ENCODE data around the gene CNTNAP2.
"Not testable (repeated sequence)": the region's sequence is repeated elsewhere in the genome, so short reads cannot be mapped to it uniquely, and the experiment has no call there.

The CNTNAP2 gene

DNA sequence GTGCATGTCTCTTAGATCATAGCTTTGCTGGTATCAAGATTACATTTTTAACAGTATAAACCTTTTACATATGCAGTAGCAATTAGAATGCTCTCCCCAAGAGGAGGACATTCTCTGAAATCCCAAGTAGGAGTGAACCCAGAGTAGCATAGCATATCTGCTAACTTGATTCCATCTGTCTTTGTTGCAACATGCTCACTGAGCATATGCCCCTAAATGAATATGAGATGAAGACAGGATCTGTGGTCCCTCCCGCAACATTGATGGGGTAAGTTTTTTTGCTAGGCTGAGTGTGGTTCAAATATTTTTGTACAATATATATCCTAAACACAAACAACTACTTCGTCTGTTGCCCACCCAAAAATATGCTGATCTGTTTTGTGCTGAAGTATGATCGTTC lies 1939.8 kb downstream of the CNTNAP2 start:
- Histone ChIP-seq H3K4me3 (ENCODE audit: low read depth in 1 of 2, low read length in 2 of 2) (no peak overlapping the region), H3K4me2 (ENCODE audit: insufficient read depth, low read length) (no peak overlapping the region), H3K36me3 (ENCODE audit: insufficient read depth, low read length) (no peaks in the 10 kb centered on the region), H2AFZ (ENCODE audit: low read depth, low read length) (no peak overlapping the region), H3K27me3 (ENCODE audit: insufficient read depth, low read length, poor library complexity) (no peaks in the 10 kb centered on the region), H3K4me1 (ENCODE audit: insufficient read depth, low read length) (no peaks in the 10 kb centered on the region), H3K79me2 (ENCODE audit: insufficient read depth, low read length) (no peaks in the 10 kb centered on the region), H4K20me1 (ENCODE audit: insufficient read depth, low read length) (no peaks in the 10 kb centered on the region), H3K27ac (ENCODE audit: low read length) (no peak overlapping the region), H3K9me3 (ENCODE audit: insufficient read depth, low read length, severe bottlenecking) (no peaks in the 10 kb centered on the region), H3K9ac (ENCODE audit: low read depth, low read length) (no peak overlapping the region)
- TF ChIP-seq, protein P1, sequence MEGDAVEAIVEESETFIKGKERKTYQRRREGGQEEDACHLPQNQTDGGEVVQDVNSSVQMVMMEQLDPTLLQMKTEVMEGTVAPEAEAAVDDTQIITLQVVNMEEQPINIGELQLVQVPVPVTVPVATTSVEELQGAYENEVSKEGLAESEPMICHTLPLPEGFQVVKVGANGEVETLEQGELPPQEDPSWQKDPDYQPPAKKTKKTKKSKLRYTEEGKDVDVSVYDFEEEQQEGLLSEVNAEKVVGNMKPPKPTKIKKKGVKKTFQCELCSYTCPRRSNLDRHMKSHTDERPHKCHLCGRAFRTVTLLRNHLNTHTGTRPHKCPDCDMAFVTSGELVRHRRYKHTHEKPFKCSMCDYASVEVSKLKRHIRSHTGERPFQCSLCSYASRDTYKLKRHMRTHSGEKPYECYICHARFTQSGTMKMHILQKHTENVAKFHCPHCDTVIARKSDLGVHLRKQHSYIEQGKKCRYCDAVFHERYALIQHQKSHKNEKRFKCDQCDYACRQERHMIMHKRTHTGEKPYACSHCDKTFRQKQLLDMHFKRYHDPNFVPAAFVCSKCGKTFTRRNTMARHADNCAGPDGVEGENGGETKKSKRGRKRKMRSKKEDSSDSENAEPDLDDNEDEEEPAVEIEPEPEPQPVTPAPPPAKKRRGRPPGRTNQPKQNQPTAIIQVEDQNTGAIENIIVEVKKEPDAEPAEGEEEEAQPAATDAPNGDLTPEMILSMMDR (IDR thresholded peaks at IDR 0.05; ENCODE audit: borderline replicate concordance, extremely low read depth, low read length, poor library complexity, severe bottlenecking): no peak
- TF ChIP-seq EZH2 (IDR thresholded peaks at IDR 0.05; ENCODE audit: borderline replicate concordance, low read depth, low read length, severe bottlenecking): no peak
- no peak for DNase-seq
- no peak for ATAC-seq (ENCODE audit: insufficient read depth, low read depth)

DNA sequence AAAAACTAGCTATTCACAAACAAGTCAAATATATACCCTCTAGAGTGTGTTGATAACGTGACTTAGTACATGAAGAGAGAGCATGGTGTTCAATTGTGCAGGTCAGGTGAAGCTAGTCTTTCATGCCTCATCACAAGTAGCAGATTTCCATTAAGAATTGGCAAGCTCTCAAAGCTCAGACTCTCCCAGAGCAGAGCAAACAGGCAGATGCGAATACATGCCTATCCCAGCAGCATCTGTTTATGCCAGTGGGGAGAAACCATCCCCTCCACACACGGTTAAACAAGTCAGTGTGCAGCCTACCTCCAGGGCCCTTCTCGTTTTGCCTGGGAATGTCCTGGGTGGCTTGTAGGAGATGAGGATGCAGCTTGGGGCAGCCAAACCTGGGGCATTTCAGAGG lies 1941.5 kb downstream of the CNTNAP2 start:
- H3K4me3 ChIP-seq (ENCODE audit: low read depth in 1 of 2, low read length in 2 of 2): no peak overlapping the region
- no peak overlapping the region for H3K27ac ChIP-seq (ENCODE audit: low read length)
- no peak overlapping the region for H3K9ac ChIP-seq (ENCODE audit: low read depth, low read length)
- ATAC-seq (ENCODE audit: insufficient read depth, low read depth) (no peak), DNase-seq (no peak)
- no peaks in the 10 kb centered on the region for H3K36me3 ChIP-seq (ENCODE audit: insufficient read depth, low read length)
- no peaks in the 10 kb centered on the region for H4K20me1 ChIP-seq (ENCODE audit: insufficient read depth, low read length)
- H3K4me2 ChIP-seq (ENCODE audit: insufficient read depth, low read length): no peak overlapping the region
- no peak for TF ChIP-seq EZH2 (IDR thresholded peaks at IDR 0.05; ENCODE audit: borderline replicate concordance, low read depth, low read length, severe bottlenecking)
- TF ChIP-seq, protein P1 (IDR thresholded peaks at IDR 0.05; ENCODE audit: borderline replicate concordance, extremely low read depth, low read length, poor library complexity, severe bottlenecking): no peak
- H3K27me3 ChIP-seq (ENCODE audit: insufficient read depth, low read length, poor library complexity): no peaks in the 10 kb centered on the region
- no peaks in the 10 kb centered on the region for H3K9me3 ChIP-seq (ENCODE audit: insufficient read depth, low read length, severe bottlenecking)
- no peaks in the 10 kb centered on the region for H3K4me1 ChIP-seq (ENCODE audit: insufficient read depth, low read length)
- no peak overlapping the region for H2AFZ ChIP-seq (ENCODE audit: low read depth, low read length)
- H3K79me2 ChIP-seq (ENCODE audit: insufficient read depth, low read length): no peaks in the 10 kb centered on the region

DNA sequence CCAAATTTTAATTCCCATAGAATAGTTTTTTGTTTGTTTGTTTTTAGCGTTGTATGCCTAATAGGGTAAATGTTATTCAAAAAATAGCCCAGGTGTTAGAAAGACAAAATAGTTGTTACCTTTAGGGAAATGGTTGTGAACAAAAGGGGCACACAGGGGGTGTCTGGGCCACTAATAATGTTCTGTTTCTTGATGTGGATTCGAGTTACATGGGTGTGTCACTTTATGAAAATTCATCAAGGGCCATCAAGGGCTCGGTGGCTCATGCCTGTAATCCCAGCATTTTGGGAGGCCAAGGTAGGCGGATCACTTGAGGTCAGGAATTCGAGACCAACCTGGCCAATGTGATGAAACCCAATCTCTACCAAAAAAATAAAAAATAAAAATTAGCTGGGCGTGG lies 1942.2 kb downstream of the CNTNAP2 start:
- Histone ChIP-seq H3K9ac (ENCODE audit: low read depth, low read length) (no peak overlapping the region), H3K36me3 (ENCODE audit: insufficient read depth, low read length) (no peaks in the 10 kb centered on the region), H3K27ac (ENCODE audit: low read length) (no peak overlapping the region), H2AFZ (ENCODE audit: low read depth, low read length) (no peak overlapping the region), H3K27me3 (ENCODE audit: insufficient read depth, low read length, poor library complexity) (no peaks in the 10 kb centered on the region), H4K20me1 (ENCODE audit: insufficient read depth, low read length) (no peaks in the 10 kb centered on the region), H3K9me3 (ENCODE audit: insufficient read depth, low read length, severe bottlenecking) (no peaks in the 10 kb centered on the region), H3K4me2 (ENCODE audit: insufficient read depth, low read length) (no peak overlapping the region), H3K4me3 (ENCODE audit: low read depth in 1 of 2, low read length in 2 of 2) (no peak overlapping the region), H3K79me2 (ENCODE audit: insufficient read depth, low read length) (no peaks in the 10 kb centered on the region), H3K4me1 (ENCODE audit: insufficient read depth, low read length) (no peaks in the 10 kb centered on the region)
- ATAC-seq (ENCODE audit: insufficient read depth, low read depth): no peak
- no peak for DNase-seq
- no peak for TF ChIP-seq EZH2 (IDR thresholded peaks at IDR 0.05; ENCODE audit: borderline replicate concordance, low read depth, low read length, severe bottlenecking)
- TF ChIP-seq, protein P1 (IDR thresholded peaks at IDR 0.05; ENCODE audit: borderline replicate concordance, extremely low read depth, low read length, poor library complexity, severe bottlenecking): no peak

DNA sequence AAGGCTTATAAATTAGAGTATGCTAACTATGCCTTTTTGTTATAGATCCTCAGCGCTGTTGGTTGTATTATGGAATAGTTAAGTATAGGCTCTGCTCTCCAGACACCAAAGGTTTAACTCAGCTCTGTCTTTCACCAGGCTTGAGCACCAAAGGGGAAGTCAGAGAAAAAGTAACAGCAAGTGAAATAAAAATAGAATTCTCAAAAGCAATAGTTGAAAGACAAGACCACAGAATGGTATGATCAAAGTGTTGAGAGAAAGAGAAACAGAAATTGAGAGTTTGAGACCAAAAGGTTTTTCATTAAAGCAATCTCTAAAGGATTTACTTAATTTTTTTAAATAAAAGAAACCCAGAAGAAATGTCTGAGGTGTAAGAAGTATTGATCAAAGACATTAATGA lies 1944.1 kb downstream of the CNTNAP2 start:
- DNase-seq (no peak), ATAC-seq (ENCODE audit: insufficient read depth, low read depth) (no peak)
- H2AFZ ChIP-seq (ENCODE audit: low read depth, low read length): no peak overlapping the region
- no peaks in the 10 kb centered on the region for H3K4me1 ChIP-seq (ENCODE audit: insufficient read depth, low read length)
- no peak overlapping the region for H3K9ac ChIP-seq (ENCODE audit: low read depth, low read length)
- H3K27ac ChIP-seq (ENCODE audit: low read length): no peak overlapping the region
- H3K4me3 ChIP-seq (ENCODE audit: low read depth in 1 of 2, low read length in 2 of 2): no peak overlapping the region
- TF ChIP-seq, protein P1 (IDR thresholded peaks at IDR 0.05; ENCODE audit: borderline replicate concordance, extremely low read depth, low read length, poor library complexity, severe bottlenecking): no peak
- no peak for TF ChIP-seq EZH2 (IDR thresholded peaks at IDR 0.05; ENCODE audit: borderline replicate concordance, low read depth, low read length, severe bottlenecking)
- H3K4me2 ChIP-seq (ENCODE audit: insufficient read depth, low read length): no peak overlapping the region
- no peaks in the 10 kb centered on the region for H3K36me3 ChIP-seq (ENCODE audit: insufficient read depth, low read length)
- H3K9me3 ChIP-seq (ENCODE audit: insufficient read depth, low read length, severe bottlenecking): no peaks in the 10 kb centered on the region
- no peaks in the 10 kb centered on the region for H3K27me3 ChIP-seq (ENCODE audit: insufficient read depth, low read length, poor library complexity)
- H4K20me1 ChIP-seq (ENCODE audit: insufficient read depth, low read length): no peaks in the 10 kb centered on the region
- H3K79me2 ChIP-seq (ENCODE audit: insufficient read depth, low read length): no peaks in the 10 kb centered on the region

DNA sequence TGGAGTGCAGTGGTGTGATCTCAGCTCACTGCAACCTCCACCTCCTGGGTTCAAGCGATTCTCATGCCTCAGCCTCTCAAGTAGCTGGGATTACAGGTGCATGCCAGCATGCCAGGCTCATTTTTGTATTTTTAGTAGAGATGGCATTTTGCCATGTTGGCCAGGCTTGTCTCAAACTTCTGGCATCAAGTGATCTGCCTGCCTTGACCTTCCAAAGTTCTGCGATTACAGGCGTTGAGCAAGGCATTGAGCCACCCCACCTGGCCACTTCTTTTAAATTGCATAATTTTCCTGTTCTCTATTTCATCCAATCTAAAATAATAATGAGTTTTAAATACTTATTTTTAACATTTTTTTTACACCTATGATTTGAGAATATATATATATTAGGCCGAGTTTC lies 1961.5 kb downstream of the CNTNAP2 start:
- not testable (repeated sequence) for H4K20me1 ChIP-seq (ENCODE audit: insufficient read depth, low read length); H3K36me3 ChIP-seq (ENCODE audit: insufficient read depth, low read length); H3K4me2 ChIP-seq (ENCODE audit: insufficient read depth, low read length); DNase-seq; H2AFZ ChIP-seq (ENCODE audit: low read depth, low read length); H3K27ac ChIP-seq (ENCODE audit: low read length); H3K4me1 ChIP-seq (ENCODE audit: insufficient read depth, low read length); H3K4me3 ChIP-seq (ENCODE audit: low read depth in 1 of 2, low read length in 2 of 2); H3K79me2 ChIP-seq (ENCODE audit: insufficient read depth, low read length); H3K9ac ChIP-seq (ENCODE audit: low read depth, low read length); H3K27me3 ChIP-seq (ENCODE audit: insufficient read depth, low read length, poor library complexity); H3K9me3 ChIP-seq (ENCODE audit: insufficient read depth, low read length, severe bottlenecking); ATAC-seq (ENCODE audit: insufficient read depth, low read depth)
